ENCODE results near the gene DCAF17.

DCAF17 gene

GRCh38 chr2:171399292-171399691 is 34.7 kb upstream of the DCAF17 start:
- Histone ChIP-seq H3K27me3 (ENCODE audit: control insufficient read depth, insufficient read depth, low read length, poor library complexity, severe bottlenecking) (no peaks in the 10 kb centered on the region), H3K9me3 (ENCODE audit: control insufficient read depth, low read length) (no peaks in the 10 kb centered on the region), H3K36me3 (ENCODE audit: control insufficient read depth, insufficient read depth, low read length) (no peaks in the 10 kb centered on the region), H3K27ac (ENCODE audit: insufficient read depth, low read depth, low read length, poor library complexity, severe bottlenecking) (no peak overlapping the region), H3K4me3 (ENCODE audit: insufficient read depth, low read depth, low read length) (no peak overlapping the region), H3K4me1 (ENCODE audit: control insufficient read depth, insufficient read depth, low read length) (no peaks in the 10 kb centered on the region)

GRCh38 chr2:171400395-171400794 is 33.6 kb upstream of the DCAF17 start:
- no peaks in the 10 kb centered on the region for H3K9me3 ChIP-seq (ENCODE audit: control insufficient read depth, low read length)
- H3K36me3 ChIP-seq (ENCODE audit: control insufficient read depth, insufficient read depth, low read length), result no peaks in the 10 kb centered on the region
- no peak overlapping the region for H3K4me3 ChIP-seq (ENCODE audit: insufficient read depth, low read depth, low read length)
- H3K27ac ChIP-seq (ENCODE audit: insufficient read depth, low read depth, low read length, poor library complexity, severe bottlenecking), result no peak overlapping the region
- 84 to 93% methylated on average over 3 of the region's 3 CpGs for WGBS, 2 experiments
- no peaks in the 10 kb centered on the region for H3K27me3 ChIP-seq (ENCODE audit: control insufficient read depth, insufficient read depth, low read length, poor library complexity, severe bottlenecking)
- no peaks in the 10 kb centered on the region for H3K4me1 ChIP-seq (ENCODE audit: control insufficient read depth, insufficient read depth, low read length)

- Histone ChIP-seq H3K4me3 (ENCODE audit: insufficient read depth, low read depth, low read length) (no peak overlapping the region), H3K4me1 (ENCODE audit: control insufficient read depth, insufficient read depth, low read length) (no peaks in the 10 kb centered on the region), H3K27me3 (ENCODE audit: control insufficient read depth, insufficient read depth, low read length, poor library complexity, severe bottlenecking) (no peaks in the 10 kb centered on the region), H3K9me3 (ENCODE audit: control insufficient read depth, low read length) (no peaks in the 10 kb centered on the region), H3K36me3 (ENCODE audit: control insufficient read depth, insufficient read depth, low read length) (no peaks in the 10 kb centered on the region), H3K27ac (ENCODE audit: insufficient read depth, low read depth, low read length, poor library complexity, severe bottlenecking) (no peak overlapping the region)
- 91 to 94% methylated on average over 1 of the region's 1 CpG for WGBS, 2 experiments
Measured at GRCh38 chr2:171401947-171402346, 32.1 kb upstream of the DCAF17 start.

GRCh38 chr2:171402906-171403580 is 31.0 kb upstream of the DCAF17 start:
- no peaks in the 10 kb centered on the region for H3K27me3 ChIP-seq (ENCODE audit: control insufficient read depth, insufficient read depth, low read length, poor library complexity, severe bottlenecking)
- no peaks in the 10 kb centered on the region for H3K9me3 ChIP-seq (ENCODE audit: control insufficient read depth, low read length)
- no peaks in the 10 kb centered on the region for H3K4me1 ChIP-seq (ENCODE audit: control insufficient read depth, insufficient read depth, low read length)
- H3K36me3 ChIP-seq (ENCODE audit: control insufficient read depth, insufficient read depth, low read length), result no peaks in the 10 kb centered on the region
- no peak overlapping the region for H3K4me3 ChIP-seq (ENCODE audit: insufficient read depth, low read depth, low read length)
- no peak overlapping the region for H3K27ac ChIP-seq (ENCODE audit: insufficient read depth, low read depth, low read length, poor library complexity, severe bottlenecking)
- 97 to 98% methylated on average over 2 to 3 of the region's 4 CpGs for WGBS, 2 experiments

- WGBS, 2 experiments, result 96% methylated on average over 5 of the region's 5 CpGs
- H3K27ac ChIP-seq (ENCODE audit: insufficient read depth, low read depth, low read length, poor library complexity, severe bottlenecking), result no peak overlapping the region
Measured at GRCh38 chr2:171404261-171404660, 29.8 kb upstream of the DCAF17 start.

GRCh38 chr2:171404719-171405118 is 29.3 kb upstream of the DCAF17 start:
- Histone ChIP-seq H3K27ac (ENCODE audit: insufficient read depth, low read depth, low read length, poor library complexity, severe bottlenecking) (no peak overlapping the region), H3K36me3 (ENCODE audit: control insufficient read depth, insufficient read depth, low read length) (no peaks in the 10 kb centered on the region), H3K9me3 (ENCODE audit: control insufficient read depth, low read length) (no peaks in the 10 kb centered on the region), H3K4me3 (ENCODE audit: insufficient read depth, low read depth, low read length) (no peak overlapping the region), H3K4me1 (ENCODE audit: control insufficient read depth, insufficient read depth, low read length) (no peaks in the 10 kb centered on the region), H3K27me3 (ENCODE audit: control insufficient read depth, insufficient read depth, low read length, poor library complexity, severe bottlenecking) (no peaks in the 10 kb centered on the region)
- 93 to 100% methylated on average over 1 to 2 of the region's 2 CpGs for WGBS, 2 experiments

More at GRCh38 chr2:171404261-171404660, 29.8 kb upstream of the DCAF17 start:
- Histone ChIP-seq H3K4me1 (ENCODE audit: control insufficient read depth, insufficient read depth, low read length) (no peaks in the 10 kb centered on the region), H3K9me3 (ENCODE audit: control insufficient read depth, low read length) (no peaks in the 10 kb centered on the region), H3K4me3 (ENCODE audit: insufficient read depth, low read depth, low read length) (no peak overlapping the region), H3K36me3 (ENCODE audit: control insufficient read depth, insufficient read depth, low read length) (no peaks in the 10 kb centered on the region), H3K27me3 (ENCODE audit: control insufficient read depth, insufficient read depth, low read length, poor library complexity, severe bottlenecking) (no peaks in the 10 kb centered on the region)

GRCh38 chr2:171405546-171405945 is 28.5 kb upstream of the DCAF17 start:
- Histone ChIP-seq H3K27me3 (ENCODE audit: control insufficient read depth, insufficient read depth, low read length, poor library complexity, severe bottlenecking) (no peaks in the 10 kb centered on the region), H3K27ac (ENCODE audit: insufficient read depth, low read depth, low read length, poor library complexity, severe bottlenecking) (no peak overlapping the region), H3K4me3 (ENCODE audit: insufficient read depth, low read depth, low read length) (no peak overlapping the region), H3K36me3 (ENCODE audit: control insufficient read depth, insufficient read depth, low read length) (no peaks in the 10 kb centered on the region), H3K9me3 (ENCODE audit: control insufficient read depth, low read length) (no peaks in the 10 kb centered on the region), H3K4me1 (ENCODE audit: control insufficient read depth, insufficient read depth, low read length) (no peaks in the 10 kb centered on the region)
- WGBS, 2 experiments, result 95 to 100% methylated on average over 1 of the region's 1 CpG

- no peak overlapping the region for H3K27ac ChIP-seq (ENCODE audit: insufficient read depth, low read depth, low read length, poor library complexity, severe bottlenecking)
- H3K27me3 ChIP-seq (ENCODE audit: control insufficient read depth, insufficient read depth, low read length, poor library complexity, severe bottlenecking), result no peaks in the 10 kb centered on the region
- 100% methylated on average over 1 of the region's 1 CpG for WGBS, 2 experiments
- no peaks in the 10 kb centered on the region for H3K9me3 ChIP-seq (ENCODE audit: control insufficient read depth, low read length)
- no peaks in the 10 kb centered on the region for H3K36me3 ChIP-seq (ENCODE audit: control insufficient read depth, insufficient read depth, low read length)
- H3K4me3 ChIP-seq (ENCODE audit: insufficient read depth, low read depth, low read length), result no peak overlapping the region
- H3K4me1 ChIP-seq (ENCODE audit: control insufficient read depth, insufficient read depth, low read length), result no peaks in the 10 kb centered on the region
Measured at GRCh38 chr2:171406044-171406443, 28.0 kb upstream of the DCAF17 start.

- Histone ChIP-seq H3K4me1 (ENCODE audit: control insufficient read depth, insufficient read depth, low read length) (no peaks in the 10 kb centered on the region), H3K9me3 (ENCODE audit: control insufficient read depth, low read length) (no peaks in the 10 kb centered on the region), H3K4me3 (ENCODE audit: insufficient read depth, low read depth, low read length) (no peak overlapping the region), H3K27me3 (ENCODE audit: control insufficient read depth, insufficient read depth, low read length, poor library complexity, severe bottlenecking) (no peaks in the 10 kb centered on the region), H3K27ac (ENCODE audit: insufficient read depth, low read depth, low read length, poor library complexity, severe bottlenecking) (no peak overlapping the region), H3K36me3 (ENCODE audit: control insufficient read depth, insufficient read depth, low read length) (no peaks in the 10 kb centered on the region)
- WGBS, 2 experiments, result 88 to 89% methylated on average over 4 of the region's 4 CpGs
Measured at GRCh38 chr2:171407030-171407675, 26.9 kb upstream of the DCAF17 start.

GRCh38 chr2:171407676-171408044 is 26.4 kb upstream of the DCAF17 start:
- Histone ChIP-seq H3K27me3 (ENCODE audit: control insufficient read depth, insufficient read depth, low read length, poor library complexity, severe bottlenecking) (no peaks in the 10 kb centered on the region), H3K9me3 (ENCODE audit: control insufficient read depth, low read length) (no peaks in the 10 kb centered on the region), H3K27ac (ENCODE audit: insufficient read depth, low read depth, low read length, poor library complexity, severe bottlenecking) (no peak overlapping the region), H3K4me1 (ENCODE audit: control insufficient read depth, insufficient read depth, low read length) (no peaks in the 10 kb centered on the region), H3K4me3 (ENCODE audit: insufficient read depth, low read depth, low read length) (no peak overlapping the region), H3K36me3 (ENCODE audit: control insufficient read depth, insufficient read depth, low read length) (no peaks in the 10 kb centered on the region)
- WGBS, 2 experiments, result 83% methylated on average over 1 of the region's 1 CpG; no CpG with 5 or more reads in 1 of the 2 experiments
